ENCODE data around the gene MAP4K2.

MAP4K2 gene

GRCh38 chr11:64832467-64833197, 29.6 kb upstream of the MAP4K2 start:
- H3K4me3 ChIP-seq (ENCODE audit: low read depth, low read length): no peak overlapping the region
- TF ChIP-seq, protein P1, sequence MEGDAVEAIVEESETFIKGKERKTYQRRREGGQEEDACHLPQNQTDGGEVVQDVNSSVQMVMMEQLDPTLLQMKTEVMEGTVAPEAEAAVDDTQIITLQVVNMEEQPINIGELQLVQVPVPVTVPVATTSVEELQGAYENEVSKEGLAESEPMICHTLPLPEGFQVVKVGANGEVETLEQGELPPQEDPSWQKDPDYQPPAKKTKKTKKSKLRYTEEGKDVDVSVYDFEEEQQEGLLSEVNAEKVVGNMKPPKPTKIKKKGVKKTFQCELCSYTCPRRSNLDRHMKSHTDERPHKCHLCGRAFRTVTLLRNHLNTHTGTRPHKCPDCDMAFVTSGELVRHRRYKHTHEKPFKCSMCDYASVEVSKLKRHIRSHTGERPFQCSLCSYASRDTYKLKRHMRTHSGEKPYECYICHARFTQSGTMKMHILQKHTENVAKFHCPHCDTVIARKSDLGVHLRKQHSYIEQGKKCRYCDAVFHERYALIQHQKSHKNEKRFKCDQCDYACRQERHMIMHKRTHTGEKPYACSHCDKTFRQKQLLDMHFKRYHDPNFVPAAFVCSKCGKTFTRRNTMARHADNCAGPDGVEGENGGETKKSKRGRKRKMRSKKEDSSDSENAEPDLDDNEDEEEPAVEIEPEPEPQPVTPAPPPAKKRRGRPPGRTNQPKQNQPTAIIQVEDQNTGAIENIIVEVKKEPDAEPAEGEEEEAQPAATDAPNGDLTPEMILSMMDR (IDR thresholded peaks at IDR 0.05; ENCODE audit: control insufficient read depth, extremely low read depth, insufficient read depth): no peak
- DNase-seq (ENCODE audit: low read depth): no peak

DNA sequence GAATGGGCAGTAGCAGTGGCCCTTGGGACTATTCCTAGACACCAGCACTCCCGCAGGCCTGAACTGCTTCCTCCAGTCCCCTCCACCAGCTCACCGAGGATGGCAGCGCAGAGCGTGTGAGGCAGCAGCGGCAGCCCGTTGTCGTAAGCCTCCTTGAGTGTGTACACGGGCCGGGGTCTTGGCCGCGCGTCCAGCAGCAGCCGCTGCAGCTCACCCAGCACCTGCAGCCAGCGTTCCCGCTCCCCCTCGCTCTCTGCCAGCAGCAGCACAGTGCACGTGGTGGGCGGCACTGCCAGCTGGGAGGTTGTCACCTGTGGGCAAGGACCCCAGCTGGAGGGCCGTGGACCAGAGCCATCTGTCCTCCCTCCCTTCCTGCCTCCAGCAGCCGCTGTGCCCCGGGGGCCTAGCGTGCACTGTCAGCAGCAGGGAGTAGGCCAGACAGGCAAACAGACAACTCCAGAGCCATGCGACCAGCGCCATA, 28.4 kb upstream of the MAP4K2 start:
- no peak for DNase-seq (ENCODE audit: low read depth)
- TF ChIP-seq, protein P1 (IDR thresholded peaks at IDR 0.05; ENCODE audit: control insufficient read depth, extremely low read depth, insufficient read depth): no peak
- no peak overlapping the region for H3K4me3 ChIP-seq (ENCODE audit: low read depth, low read length)

DNA sequence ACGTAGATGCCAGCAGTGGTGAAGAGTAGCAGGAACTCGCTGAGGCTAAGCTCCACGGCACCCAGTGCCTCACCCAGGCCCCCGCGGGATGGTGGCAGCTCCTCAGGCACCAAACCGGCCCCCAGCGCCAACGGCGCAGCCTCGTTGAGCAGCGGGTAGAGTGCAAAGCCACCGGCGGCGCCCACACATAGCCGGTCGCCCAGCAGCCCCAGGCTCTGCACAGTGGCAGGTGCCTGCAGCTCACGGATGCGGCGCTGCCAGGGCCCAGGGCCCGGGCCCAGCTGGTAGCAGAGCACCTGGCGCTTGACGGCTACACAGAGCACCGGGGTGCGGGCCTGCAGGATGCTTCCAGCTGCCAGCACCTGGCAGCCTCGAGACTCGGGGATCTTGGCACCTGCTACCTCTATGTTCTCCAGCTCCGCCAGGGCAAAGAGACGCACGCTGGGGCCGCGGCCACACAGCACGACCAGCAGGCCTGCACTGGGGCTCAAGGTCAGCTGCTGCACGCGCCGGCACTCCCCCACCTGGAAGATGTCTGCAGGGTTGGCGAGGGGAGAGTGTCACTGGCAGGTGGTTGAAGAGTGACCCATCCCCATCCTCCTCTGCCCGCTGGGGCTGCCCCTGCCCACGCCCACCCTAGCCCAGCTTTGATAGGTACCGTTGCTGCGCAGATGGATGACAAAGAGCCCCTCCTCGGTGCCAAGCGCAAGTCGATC, 26.7 kb upstream of the MAP4K2 start:
- no peak for DNase-seq (ENCODE audit: low read depth)
- H3K4me3 ChIP-seq (ENCODE audit: low read depth, low read length): no peak overlapping the region
- TF ChIP-seq, protein P1 (IDR thresholded peaks at IDR 0.05; ENCODE audit: control insufficient read depth, extremely low read depth, insufficient read depth): no peak

DNA sequence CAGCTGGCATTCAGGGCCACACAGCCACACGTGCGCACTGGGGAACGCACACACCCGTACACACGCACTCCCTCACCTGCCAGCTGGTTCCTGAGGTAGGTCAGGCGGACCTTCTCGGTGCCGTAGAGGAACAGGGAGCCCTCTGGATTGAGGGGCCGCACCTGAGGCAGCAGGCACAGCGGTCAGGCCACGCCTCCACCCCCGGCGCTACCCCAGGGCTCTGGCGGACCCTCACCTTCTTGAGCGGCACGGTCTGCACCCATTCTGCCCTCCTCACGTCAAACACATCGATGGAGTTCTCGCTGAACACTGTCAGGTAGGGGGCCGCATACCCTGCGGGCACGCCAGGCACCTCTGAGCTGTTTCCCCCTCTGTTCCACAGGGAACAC, 24.4 kb upstream of the MAP4K2 start:
- TF ChIP-seq, protein P1 (IDR thresholded peaks at IDR 0.05; ENCODE audit: control insufficient read depth, extremely low read depth, insufficient read depth): no peak
- DNase-seq (ENCODE audit: low read depth): no peak

DNA sequence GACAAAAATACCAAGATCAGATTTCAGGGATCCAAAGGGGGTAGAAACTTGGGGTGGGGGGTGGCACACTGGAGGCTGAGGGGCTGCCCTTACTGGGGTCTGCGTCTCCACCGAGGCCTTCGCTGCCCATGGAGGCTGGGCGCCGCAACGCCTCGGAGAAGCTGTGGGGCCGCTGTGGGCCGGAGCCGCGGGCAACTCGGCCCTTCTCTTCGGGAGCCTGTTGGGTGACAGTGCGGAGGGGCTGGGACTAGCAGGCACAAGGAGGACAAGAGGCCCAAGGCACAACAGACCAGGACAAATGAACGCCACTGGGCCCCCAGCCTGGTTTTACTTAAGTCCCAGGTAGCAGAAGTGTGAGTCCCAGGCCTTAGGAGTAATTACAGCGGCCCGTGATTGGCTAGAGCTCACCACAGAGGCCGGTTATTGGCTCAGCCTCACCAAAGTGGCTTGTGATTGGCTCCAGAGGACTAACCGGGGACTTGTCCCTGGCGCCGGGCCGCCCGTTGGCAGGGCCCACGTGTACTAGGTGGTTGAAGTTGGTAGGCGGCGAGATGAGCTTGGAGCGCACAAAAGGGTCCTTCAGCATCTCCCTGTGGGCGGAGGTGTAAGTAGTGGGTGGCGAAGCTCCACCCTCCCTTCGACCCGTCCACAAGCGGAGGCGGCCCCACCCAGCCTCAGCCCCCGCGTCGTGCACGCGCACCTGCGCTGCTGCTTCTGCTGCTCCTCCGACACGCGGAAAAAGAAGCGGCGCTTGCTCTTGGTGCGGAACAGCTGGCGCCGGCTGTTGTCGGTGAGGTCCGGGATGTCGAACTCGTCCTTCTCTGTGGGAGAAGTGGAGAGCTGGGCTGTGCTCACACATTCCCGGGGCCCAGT, 23.8 kb upstream of the MAP4K2 start:
- TF ChIP-seq, protein P1 (IDR thresholded peaks at IDR 0.05; ENCODE audit: control insufficient read depth, extremely low read depth, insufficient read depth): no peak
- no peak for DNase-seq (ENCODE audit: low read depth)
- no peak overlapping the region for H3K4me3 ChIP-seq (ENCODE audit: low read depth, low read length)

More for the DNA sequence above, 24.4 kb upstream of the MAP4K2 start:
- no peak overlapping the region for H3K4me3 ChIP-seq (ENCODE audit: low read depth, low read length)

DNA sequence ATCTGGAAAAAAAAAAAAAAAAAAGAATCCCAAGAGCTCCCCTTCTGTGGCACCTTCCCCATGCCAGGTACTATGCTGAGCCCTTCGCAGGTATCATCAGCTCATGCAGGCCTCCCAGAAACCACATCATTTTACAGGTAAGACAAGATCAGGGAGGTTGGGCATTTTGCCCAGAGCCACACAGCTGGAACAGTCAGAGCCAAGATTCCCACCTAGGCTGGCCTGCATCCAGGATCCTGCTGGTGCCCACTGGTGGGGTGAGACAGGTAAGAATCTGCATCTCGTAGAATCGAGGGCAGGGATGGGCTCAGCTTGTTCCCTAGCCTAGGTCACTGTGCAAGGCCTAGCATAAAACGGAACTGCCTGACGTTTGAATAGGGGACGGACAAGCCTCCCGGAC, 23.0 kb upstream of the MAP4K2 start:
- DNase-seq (ENCODE audit: low read depth): no peak
- TF ChIP-seq, protein P1 (IDR thresholded peaks at IDR 0.05; ENCODE audit: control insufficient read depth, extremely low read depth, insufficient read depth): no peak

More for the DNA sequence above, 23.0 kb upstream of the MAP4K2 start:
- no peak overlapping the region for H3K4me3 ChIP-seq (ENCODE audit: low read depth, low read length)

Data from LNCaP clone FGC (cell line).